Muscle of arm (tissue), 12 donors: ENCODE results near the gene FRY. TPM values are rescaled to one million over a fixed set of nuclear protein-coding genes. Genes with fewer than 3 reads are reported as not detected.

Experiments
- DNase-seq: peaks from one replicate; pipeline ENCODE4 v3.0.0-alpha.2; 2013
- polyA plus RNA-seq, 12 donors: library from polyadenylated mRNA; unstranded; fragments of 120-200 nt; gene quantifications; one replicate each; pipeline ENCODE4 v1.2.1, GENCODE V29; 2013; ENCODE audit not compliant: insufficient read length in 12 of 12

Gene FRY
- polyA plus RNA-seq, 12 donors: 23.6 to 55.7 (median 48.1) TPM; not detected in 1

DNA sequence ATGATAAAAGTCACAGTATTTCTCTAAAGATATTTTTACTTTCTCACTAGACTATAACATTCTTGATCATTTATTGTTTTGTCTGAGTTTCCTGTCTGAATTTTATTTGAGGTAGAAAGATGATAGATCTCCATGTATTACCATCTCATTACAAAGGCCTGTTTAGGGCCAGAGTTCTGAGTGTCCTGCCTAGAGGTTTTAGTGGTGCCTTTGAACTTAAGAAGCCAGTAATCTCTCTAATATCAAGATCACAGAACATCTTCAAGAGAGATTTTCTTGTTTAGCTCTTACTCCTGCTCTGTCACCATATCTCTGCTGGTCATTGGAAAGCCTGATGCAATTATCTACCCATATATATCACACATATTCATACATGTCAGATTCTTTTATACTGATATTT, 182.1 kb downstream of the FRY start:
- DNase-seq: no peak

DNA sequence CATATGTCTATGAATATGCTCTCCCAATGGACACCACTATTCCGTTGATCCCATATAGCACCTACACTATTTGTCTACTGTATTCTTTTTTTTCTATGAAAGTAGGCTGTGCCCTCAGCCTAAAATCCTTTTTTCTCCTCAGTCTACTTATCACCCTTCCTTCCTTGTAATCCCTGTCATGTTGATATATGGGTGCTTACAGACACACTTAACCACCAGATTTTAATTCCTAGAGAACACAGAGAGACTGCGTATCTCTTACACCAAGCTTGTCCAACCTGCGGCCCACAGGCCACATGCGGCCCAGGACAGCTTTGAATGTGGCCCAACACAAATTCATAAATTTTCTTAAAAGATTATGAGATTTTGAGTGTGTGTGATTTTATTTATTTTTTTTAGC, 182.5 kb downstream of the FRY start:
- no peak for DNase-seq

DNA sequence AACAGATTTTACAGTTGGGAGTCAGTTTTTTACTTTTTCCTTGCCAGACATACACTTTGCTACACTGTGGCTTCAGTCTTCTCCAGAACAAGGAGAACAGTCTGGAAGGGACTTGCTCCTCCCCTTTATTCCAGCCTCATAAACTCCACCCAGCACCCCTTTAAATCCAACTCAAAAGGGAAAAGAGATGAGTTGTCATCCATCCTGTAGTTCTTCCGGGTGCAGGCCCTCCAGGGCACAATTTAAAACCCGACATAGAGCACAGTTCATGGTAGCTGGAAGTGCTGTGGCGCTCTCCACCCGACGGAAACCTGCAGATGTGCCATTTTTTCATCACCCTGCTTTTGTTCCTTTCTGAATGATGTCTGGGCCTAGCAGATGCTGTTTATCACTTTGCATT, 184.7 kb downstream of the FRY start:
- DNase-seq: no peak

DNA sequence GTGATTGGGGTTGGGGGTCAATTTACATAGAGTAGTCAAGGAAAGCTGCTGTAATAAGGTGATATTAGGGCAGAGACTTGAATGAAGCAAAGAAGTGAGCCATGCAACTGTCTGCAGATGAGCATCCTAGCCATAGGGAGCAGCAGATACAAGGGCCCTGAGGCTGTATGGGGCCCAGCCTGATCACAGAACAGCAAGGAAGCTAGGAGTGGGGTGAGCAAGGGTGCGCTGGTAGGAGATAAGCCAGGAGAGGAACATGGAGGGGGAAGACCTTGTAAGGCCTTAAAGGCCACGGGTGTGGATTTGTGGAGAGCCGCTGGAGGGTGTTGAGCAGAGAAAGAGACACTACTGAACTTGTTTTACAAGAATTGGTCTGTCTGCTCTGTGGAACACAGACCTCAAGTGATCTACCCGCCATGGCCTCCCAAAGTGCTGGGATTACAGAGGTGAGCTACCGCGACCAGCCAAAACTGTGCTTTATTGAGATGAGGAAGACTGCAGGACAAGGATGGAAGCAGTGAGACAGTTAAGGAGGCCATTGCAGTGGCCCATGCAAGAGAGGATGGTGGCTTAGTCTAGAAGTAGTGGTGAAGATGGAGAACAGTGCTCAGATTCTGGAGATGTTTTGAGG, 190.6 kb downstream of the FRY start:
- DNase-seq: no peak

DNA sequence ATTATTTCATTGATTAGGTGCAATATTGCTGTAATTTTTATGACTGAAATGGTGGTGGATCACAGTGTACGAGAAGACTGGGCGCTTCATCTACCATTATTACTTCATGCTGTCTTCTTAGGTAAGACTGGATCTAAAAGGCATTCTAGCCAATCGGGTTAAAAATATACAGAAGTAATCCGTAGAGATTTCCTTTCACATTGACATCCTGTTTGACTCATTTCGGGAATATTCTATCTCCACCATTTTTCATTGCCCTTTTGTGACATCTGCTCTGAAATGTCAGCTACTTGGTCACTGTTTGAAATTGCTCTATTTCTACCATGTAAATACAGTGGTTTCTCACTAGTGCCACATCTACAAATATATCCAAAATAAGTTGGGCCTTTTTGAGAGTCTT, 193.3 kb downstream of the FRY start:
- DNase-seq: no peak

DNA sequence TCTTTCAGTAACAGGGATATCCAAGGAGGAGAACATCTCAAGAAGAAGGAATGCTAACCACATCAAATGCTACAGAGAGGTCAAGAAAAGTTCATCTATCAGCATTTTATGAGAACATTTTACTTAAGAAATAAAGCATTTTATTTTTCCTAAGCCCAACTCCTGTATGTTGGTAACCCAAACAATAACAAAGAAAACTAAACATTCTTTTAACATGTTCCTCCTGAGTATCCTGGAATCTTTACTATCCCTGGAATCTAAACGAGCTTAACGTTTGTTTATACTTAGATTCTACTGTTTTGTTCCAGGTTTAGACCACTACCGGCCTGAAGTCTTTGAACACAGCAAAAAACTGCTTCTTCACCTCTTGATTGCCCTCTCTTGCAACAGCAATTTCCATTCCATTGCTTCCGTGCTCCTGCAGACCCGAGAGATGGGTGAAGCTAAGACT, 193.9 kb downstream of the FRY start:
- no peak for DNase-seq

DNA sequence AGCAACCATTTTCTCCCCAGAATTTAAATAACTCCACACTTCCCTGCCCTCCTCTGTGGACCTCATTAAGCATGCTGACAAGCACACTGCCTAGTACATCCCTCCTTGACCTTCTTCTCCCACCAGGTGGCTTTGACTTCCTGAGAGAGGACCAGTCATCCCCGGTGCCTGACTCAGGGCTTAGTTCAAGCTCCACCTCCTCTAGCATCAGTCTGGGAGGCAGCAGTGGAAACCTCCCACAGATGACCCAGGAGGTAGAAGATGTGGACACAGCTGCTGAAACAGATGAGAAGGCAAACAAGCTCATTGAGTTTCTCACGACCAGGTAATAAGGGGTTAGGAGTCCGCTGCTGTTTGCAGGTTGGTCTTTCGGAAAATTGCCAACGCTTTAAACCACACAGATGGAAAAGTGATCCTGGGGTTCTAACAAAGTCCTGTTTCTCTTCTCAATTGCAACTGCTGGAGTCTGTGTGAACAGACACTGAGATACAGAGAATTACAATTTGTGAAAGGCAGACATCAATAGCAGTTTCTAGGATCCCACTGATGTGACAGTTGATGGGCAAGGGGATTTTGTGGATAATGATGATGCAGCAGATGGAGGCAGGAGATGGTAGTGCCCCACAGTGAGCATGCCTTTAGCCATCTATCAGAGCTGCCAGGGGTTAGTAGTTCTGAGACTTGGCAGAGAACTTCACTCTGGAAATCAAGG, 196.9 kb downstream of the FRY start:
- DNase-seq: no peak

DNA sequence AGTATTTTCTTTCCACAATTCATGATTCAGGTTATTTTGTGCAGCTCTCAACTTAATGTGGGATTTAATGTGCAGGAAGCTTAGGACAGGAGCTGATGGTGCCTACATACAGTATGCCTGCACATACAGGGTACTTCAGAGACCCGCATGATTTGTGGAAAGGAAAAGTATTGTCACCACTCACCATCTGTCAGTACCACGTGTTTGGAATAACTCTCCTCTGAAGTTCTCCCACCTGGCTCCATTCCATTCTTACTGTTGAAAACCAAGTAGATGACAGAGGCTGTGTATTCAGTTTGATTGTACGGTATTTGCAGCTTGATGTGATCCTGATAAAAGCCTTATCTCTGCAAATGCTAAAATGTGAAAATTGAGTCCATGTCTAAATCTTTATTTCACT, 197.9 kb downstream of the FRY start:
- DNase-seq: no peak

DNA sequence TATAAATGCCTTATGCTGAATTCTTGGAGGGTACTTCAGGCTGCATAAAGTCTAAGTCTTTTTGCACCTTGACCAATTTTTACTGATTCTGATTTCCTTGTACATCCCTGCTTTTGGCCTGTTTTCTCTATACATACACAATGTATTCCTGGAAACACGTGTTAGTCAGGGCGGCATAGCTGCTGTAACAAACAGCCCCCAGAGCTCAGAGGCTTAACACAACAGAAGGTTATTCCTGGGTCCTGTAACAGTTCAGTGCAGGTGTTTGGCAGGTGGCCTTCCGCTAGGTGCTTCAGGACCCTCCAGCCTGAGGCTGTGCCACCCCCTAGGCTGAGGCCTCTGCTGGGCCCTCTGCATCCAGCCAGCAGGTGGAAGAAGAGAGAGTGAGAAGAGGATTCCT, 200.7 kb downstream of the FRY start:
- no peak for DNase-seq

DNA sequence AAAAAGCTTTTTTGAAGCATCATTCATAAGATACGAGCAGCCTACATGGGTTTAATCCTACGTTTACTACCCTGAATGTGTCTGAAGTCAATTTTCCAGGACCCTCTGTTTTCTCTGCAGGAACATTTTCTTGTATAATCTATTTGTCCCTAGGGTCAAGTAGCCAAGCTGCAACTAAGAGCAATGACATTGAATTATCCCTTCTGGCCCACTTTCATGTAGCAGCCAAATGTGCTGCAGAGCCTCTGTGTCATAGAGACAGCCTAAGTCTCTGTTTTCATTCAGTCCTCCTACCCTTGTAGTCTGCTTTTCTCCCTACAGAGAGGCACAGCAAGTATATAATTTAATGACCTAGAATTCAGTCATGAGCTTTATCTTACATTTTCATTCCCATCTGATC, 201.5 kb downstream of the FRY start:
- no peak for DNase-seq

DNA sequence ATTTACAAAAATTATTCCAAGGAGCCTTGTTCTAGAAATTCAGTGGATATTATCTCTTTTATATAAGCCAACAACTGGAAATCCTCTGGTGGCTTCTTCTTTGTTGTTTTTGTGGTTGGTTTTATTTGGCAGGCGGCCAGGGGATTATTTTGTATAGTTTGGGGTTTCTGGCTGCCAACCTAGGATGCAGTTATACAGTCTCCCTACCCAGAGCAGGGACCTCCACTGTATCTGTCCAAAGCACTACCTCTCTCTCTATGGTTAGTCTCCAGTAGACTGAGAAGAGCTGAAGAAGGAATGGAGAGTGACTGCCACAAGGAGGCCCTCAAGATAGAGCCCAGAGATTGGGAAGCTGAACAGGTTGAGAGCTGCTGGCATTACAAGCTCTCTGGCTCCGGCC, 203.3 kb downstream of the FRY start:
- no peak for DNase-seq

DNA sequence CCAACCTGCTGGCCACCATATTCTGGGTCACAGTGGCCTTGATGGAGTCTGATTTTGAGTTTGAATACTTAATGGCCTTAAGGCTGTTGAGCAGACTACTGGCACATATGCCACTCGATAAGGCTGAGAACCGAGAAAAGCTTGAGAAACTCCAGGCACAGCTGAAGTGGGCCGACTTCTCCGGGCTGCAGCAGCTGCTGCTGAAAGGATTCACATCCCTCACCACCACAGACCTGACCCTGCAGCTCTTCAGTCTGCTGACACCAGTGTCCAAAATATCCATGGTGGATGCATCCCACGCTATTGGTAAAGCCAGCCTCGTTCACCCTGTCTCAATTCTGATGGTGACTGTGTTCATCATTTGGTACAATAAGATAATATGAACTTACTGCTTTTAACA, 206.1 kb downstream of the FRY start:
- no peak for DNase-seq

DNA sequence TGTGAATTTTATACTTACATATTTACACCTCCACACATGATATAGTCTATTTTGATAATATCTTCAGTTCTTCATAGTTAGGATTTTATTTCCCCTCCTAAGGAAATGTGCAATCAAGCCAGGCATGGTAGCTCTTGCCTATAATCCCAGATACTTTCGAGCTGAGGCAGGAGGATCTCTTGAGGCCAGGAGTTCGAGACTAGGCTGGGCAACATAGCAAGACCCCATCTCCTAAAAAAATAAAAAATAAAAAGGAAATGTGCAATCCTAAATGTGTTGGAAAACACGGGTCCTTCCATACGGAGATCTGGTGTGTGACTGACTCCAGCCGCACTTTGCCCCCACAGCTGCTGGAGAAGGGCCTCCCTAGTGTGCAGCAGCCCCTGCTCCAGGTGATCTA, 212.1 kb downstream of the FRY start:
- DNase-seq: no peak

DNA sequence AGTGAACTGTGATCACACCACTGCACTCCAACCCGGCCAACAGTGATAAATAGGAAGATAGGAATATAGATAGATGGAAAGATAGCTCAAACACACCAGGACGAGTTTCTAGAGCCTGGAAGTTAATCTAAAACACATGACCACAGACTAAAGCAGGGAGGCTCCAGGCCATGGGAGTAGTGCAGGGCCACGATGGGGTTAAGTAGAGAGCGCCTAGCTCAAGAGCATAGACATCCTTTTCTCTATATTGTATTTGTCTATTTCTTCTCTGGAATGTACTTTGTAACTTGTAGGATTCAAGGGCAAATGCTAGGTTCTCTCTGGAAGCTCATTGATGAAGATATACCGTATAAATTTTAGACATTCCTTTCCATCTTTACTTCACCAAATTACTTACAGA, 214.0 kb downstream of the FRY start:
- DNase-seq: no peak

DNA sequence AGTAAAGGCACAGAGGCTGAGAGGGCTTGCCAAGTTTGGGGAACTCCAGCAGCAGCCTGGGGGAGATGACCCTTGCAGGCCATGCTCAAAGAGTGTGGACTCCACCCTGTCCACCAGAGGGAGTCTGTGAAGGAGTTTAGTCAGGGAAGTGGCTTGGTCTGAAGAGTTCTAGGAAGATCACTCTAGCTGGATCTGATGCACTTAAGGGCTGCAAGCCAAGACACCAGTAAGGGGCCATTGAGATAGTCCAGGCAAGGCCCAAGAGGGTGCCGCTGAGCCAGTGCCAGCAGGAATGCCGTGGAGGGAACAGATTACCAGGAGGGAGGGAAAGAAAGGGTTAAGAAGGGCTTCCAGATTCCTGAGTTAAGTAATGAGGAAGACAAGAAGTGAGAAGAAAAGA, 214.9 kb downstream of the FRY start:
- peak; percentile 25 for DNase-seq

DNA sequence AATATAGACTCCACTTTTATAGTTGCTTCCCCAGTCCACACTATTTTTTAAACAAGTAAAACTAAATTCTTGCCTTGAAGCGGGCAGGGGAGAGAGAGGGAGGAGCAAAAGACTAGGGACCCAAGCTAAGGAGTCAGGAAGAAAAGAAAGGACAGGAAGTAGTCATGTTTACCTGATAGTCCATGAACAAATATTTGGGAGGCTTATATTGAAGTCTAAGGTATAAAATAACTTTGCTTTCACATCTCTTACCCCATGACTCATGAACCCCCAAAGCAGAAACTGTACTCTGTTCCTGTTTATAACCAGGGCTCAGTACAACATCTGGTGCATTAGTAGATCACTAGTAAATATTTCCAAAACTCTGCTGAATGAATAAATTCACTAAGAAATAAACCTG, 216.3 kb downstream of the FRY start:
- DNase-seq: no peak

DNA sequence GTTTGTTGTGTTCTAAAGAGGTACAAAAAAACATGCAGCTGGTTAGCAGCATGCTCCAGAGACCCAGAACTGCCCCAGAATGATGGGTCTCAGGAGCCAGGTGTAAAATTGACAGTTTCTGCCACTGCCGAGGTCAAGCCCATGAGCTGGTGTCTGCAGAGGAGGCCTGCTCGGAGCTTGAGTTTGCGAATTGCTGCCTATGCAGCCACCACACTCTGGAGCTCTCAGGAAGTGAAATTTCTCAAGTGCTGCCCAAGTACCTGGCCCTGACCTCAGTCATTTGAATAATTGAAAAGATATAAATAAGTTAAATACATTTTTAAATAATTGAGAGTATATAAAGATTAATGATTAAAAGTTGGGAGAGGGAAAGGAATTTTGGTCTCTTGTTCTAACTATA, 217.2 kb downstream of the FRY start:
- no peak for DNase-seq

DNA sequence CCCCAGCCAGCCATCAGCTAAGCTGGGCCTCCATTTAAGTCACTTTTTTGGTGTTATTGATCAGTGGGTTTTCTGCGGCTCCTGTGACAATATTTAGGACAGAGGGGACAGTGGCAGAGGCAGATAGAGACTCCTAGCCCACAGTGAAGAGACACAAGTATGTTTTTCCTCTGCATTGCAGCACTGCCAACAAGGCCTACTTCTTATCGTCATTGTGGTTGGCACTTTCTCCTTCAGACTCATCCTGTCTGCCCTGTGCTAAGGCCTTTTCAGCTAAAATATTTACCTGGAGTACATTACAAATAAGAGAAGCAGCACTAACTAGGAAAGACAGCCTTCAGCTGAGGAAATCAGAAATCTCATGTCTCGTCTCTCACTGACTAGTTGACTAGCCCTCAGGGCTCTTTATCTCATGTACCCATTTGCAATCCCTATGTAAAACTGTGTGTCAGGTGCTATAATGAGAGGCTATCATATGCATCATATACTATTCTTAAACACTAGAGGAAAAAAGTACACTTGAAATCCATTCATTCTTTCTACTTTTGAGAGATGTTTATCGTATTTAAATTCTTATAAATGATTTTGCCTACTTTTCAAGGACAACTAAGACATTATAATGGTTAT, 221.4 kb downstream of the FRY start:
- no peak for DNase-seq

DNA sequence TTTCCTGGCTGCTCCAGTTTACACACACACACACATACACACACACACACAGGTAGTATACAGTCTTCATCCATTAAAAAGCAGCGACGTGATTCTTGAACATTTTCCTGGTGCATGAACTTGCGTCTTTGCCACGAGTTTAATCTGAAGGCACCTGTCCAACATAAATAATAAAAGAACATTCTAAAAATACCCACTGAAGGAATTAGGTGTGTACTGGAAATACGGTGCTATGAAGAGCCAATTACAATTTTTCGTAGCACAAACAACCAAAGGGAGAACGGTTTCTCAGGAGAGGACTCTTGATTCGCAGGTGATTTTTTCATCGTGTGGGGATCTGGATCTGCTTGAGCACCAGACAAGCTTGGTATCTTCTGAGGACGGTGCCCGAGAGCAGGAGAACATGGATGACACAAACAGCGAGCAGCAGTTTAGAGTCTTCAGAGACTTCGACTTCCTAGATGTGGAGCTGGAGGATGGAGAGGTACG, 222.4 kb downstream of the FRY start:
- DNase-seq: no peak

DNA sequence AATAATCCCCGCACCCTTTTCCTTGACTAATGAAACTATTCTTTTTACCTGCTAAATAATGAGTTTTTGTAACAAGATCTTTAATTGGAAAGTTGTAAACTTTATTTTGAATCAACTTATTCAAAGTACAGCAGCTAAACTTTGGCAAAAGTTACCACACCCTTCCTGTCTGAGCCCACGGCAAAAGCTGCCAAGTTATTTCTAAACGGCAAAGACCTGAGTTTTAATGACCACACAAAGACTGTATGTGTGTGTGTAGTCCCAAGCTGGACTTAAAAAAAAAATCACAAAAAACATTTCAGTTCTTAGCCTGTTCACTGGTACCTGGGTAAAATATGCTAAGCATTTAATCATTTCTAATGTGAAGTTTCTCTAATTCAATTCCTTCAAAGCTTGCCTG, 222.8 kb downstream of the FRY start:
- no peak for DNase-seq

DNA sequence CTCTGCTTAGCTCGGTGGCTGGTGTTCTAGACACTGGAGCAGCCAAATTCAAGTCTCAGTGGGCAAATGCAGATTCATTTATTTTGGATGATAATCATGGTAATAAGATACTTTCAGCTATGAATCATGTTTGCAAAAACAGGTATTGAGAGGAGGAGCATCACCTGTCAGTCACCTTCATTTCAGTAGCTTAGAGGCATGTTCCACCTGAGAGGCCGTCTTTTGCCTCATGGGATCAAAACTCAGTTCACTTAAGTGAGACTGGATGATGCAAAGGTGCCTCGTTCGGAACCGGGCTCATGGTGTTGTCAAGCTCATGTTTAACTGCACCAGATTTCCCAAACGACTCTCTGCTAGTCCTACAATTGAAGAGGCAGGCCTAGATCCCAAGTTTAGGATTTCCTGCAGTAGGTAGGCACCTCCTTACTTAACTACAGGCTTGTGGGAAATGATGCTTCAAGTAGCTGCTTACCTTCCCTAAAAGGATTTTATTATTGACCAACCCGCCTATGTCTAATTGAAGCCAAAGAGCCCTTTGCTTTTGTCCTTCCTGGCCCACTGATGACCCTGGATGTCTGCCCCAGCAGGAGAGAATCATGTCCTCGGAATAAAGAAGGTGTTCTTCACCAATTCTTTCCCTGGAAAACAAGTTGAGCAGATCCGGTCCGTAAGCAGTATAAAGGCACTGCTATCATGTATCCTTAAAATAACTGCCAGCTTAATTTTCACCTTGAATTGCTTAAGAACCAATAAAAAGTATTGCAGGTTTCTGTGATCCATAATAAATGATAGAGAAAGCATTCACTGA, 223.5 kb downstream of the FRY start:
- no peak for DNase-seq

DNA sequence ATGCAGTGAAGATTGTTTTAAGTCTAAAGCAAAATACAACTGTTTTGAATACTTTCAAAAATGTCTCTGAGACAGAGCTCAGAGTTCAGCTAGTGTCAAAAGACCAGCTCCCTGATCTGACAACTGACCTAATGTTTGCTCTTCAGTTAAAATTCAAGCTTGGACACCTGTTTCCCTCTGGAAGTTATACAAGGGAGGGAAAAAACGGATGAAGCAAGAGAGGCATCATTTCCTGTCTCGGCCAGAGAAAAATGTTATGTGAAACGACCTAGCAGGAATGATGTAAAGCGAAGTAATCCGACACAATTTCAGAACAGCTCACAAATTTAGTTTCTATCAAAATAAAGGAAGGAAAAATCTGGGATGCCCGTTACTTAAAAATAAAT, 224.1 kb downstream of the FRY start:
- DNase-seq: no peak

DNA sequence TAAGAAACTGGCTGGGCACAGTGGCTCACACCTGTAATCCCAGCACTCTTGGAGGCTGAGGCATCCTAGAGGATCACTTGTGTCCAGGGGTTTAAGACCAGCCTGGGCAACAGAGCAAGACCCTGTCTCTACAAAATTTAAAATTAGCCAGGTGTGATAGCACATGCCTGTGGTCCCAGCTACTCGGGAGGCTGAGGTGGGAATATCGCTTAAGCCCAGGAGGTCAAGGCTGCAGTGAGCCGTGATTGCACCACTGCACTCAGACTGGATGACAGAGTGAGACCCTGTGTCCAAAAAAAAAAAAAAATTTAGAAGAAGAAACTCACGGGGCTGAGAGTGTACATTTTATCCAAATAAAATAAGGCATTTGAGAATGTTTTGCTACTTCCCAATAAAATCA, 224.7 kb downstream of the FRY start:
- DNase-seq: no peak
